ENCODE measurements around the gene CLBA1. TPM values are rescaled to one million over a fixed set of nuclear protein-coding genes. Genes with fewer than 3 reads are reported as not detected.

The CLBA1 gene
- total RNA-seq, 1 donor from 2014 or later = 3.9 TPM

GRCh38 chr14:104976198-104977007 lies 9.2 kb upstream of the CLBA1 start:
- POLR2A ChIA-PET = interaction anchor here (0.9 kb wide), 1 partner anchor 111 kb away, joined by 9 read pairs; no protein-coding TSS in a partner anchor
- Mint-ChIP-seq H3K27ac (no peak overlapping the region), H3K4me3 (peak overlapping the region; percentile 69), H3K27me3 (peaks cover 21% of the 10 kb centered on the region), H3K36me3 (ENCODE audit: low read depth) (no peaks in the 10 kb centered on the region), H3K9me3 (no peaks in the 10 kb centered on the region), H3K4me1 (peaks cover 14% of the 10 kb centered on the region)
- CTCF ChIA-PET = interaction anchor here (0.9 to 5.3 kb wide), 8 partner anchors 8 to 110 kb away, joined by 3 to 71 read pairs (median 4); no protein-coding TSS in a partner anchor
- ATAC-seq (ENCODE audit: low read depth) = peak; percentile 85
- TF ChIP-seq, protein P1, sequence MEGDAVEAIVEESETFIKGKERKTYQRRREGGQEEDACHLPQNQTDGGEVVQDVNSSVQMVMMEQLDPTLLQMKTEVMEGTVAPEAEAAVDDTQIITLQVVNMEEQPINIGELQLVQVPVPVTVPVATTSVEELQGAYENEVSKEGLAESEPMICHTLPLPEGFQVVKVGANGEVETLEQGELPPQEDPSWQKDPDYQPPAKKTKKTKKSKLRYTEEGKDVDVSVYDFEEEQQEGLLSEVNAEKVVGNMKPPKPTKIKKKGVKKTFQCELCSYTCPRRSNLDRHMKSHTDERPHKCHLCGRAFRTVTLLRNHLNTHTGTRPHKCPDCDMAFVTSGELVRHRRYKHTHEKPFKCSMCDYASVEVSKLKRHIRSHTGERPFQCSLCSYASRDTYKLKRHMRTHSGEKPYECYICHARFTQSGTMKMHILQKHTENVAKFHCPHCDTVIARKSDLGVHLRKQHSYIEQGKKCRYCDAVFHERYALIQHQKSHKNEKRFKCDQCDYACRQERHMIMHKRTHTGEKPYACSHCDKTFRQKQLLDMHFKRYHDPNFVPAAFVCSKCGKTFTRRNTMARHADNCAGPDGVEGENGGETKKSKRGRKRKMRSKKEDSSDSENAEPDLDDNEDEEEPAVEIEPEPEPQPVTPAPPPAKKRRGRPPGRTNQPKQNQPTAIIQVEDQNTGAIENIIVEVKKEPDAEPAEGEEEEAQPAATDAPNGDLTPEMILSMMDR (IDR thresholded peaks at IDR 0.05) = no peak
- intact Hi-C loops (cut with micrococcal nuclease) = loop anchor here (1.0 to 2.0 kb wide), 4 partner anchors 69 to 376 kb away; no protein-coding TSS in a partner anchor
- DNase-seq = peak; percentile 86

GRCh38 chr14:104977008-104977680 lies 8.4 kb upstream of the CLBA1 start:
- DNase-seq (no peak), ATAC-seq (ENCODE audit: low read depth) (no peak)
- CTCF ChIA-PET = interaction anchor here (2.0 to 5.3 kb wide), 2 partner anchors 61 to 67 kb away, joined by 7 to 71 read pairs; no protein-coding TSS in a partner anchor
- H3K27ac Mint-ChIP-seq = no peak overlapping the region
- peaks cover 21% of the 10 kb centered on the region for H3K27me3 Mint-ChIP-seq
- TF ChIP-seq, protein P1 (IDR thresholded peaks at IDR 0.05) = no peak
- H3K36me3 Mint-ChIP-seq (ENCODE audit: low read depth) = no peaks in the 10 kb centered on the region
- H3K9me3 Mint-ChIP-seq = no peaks in the 10 kb centered on the region
- POLR2A ChIA-PET = no interaction called here
- peaks cover 14% of the 10 kb centered on the region for H3K4me1 Mint-ChIP-seq
- intact Hi-C loops (cut with micrococcal nuclease) = loop anchor here (2.0 kb wide), 1 partner anchor 376 kb away; no protein-coding TSS in a partner anchor
- H3K4me3 Mint-ChIP-seq = peak overlapping the region; percentile 48

- ChIA-PET CTCF (no interaction called here), POLR2A (no interaction called here)
- TF ChIP-seq, protein P1 (IDR thresholded peaks at IDR 0.05) = no peak
- intact Hi-C loops (cut with micrococcal nuclease) = loop anchor here (2.0 kb wide), 1 partner anchor 375 kb away; no protein-coding TSS in a partner anchor
- H3K36me3 Mint-ChIP-seq (ENCODE audit: low read depth) = no peaks in the 10 kb centered on the region
- no peak for DNase-seq
- no peak within 1 kb of the TSS for H3K27ac Mint-ChIP-seq
- peaks cover 21% of the 10 kb centered on the region for H3K27me3 Mint-ChIP-seq
- no peaks in the 10 kb centered on the region for H3K9me3 Mint-ChIP-seq
- ATAC-seq (ENCODE audit: low read depth) = peak; percentile 73
- peak within 1 kb of the TSS; percentile 77 for H3K4me3 Mint-ChIP-seq
- H3K4me1 Mint-ChIP-seq = peaks cover 14% of the 10 kb centered on the region
Observed at GRCh38 chr14:104977681-104978653, 7.6 kb upstream of the CLBA1 start, which contains the start of gene AHNAK2. AHNAK2 (minus strand) TSS chr14:104978374; CDS start chr14:104978237, 137 bp downstream.

DNA sequence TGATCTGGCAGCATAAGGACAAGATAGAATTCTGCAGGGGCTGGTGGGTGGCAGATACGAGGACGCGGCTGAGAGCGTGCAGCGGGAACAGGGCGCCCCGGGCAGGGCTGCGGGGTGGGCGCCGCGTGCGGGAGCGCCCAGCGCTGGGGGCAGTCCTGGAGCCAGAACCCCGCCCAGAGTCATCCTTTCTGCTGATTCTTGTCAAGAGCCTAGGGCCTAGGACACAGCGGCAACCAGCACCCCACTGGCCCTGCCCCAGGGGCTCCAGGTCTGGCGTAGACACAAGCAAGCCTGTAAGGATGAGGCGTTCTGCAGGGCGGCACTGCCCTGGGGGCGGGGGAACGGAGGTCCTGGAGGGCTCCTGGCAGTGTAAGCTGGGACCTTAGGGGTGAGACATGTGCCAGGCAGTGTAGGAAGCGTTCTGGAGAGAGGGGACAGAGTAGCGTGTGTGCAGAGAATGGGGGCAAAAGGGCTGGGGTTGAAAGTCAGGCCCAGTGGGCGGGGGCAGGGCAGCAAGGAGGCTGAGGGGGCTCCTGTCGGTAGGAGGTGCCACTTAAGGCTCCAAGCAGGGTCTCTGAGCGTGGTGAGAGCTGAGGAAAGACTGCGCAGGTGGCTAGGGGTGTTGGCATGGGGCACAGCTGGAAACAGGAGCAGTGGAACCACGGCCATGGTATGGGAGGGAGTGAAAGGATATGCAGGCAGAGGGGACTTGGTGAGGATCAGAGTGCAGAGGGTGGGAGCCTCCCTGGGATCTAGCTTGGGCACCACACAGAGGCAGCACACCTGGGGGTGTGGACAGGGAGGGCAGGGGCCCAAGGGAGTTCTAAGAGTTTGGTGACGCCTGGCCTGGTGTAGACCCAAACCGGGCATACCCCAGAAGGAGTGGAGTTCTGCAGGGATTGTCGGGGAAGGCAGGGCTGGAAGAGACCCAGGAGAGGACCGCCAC lies 6.6 kb upstream of the CLBA1 start:
- TF ChIP-seq, protein P1 (IDR thresholded peaks at IDR 0.05) = no peak
- no peak overlapping the region for H3K27ac Mint-ChIP-seq
- no peak for DNase-seq
- ATAC-seq (ENCODE audit: low read depth) = no peak
- ChIA-PET CTCF (no interaction called here), POLR2A (no interaction called here)
- H3K27me3 Mint-ChIP-seq = peaks cover 21% of the 10 kb centered on the region
- H3K9me3 Mint-ChIP-seq = no peaks in the 10 kb centered on the region
- H3K4me3 Mint-ChIP-seq = peak overlapping the region; percentile 1
- peaks cover 14% of the 10 kb centered on the region for H3K4me1 Mint-ChIP-seq
- intact Hi-C loops (cut with micrococcal nuclease) = no loop called here
- no peaks in the 10 kb centered on the region for H3K36me3 Mint-ChIP-seq (ENCODE audit: low read depth)
